K562 (cell line): Measurements from ENCODE around the gene NAA10. TPM values are rescaled to one million over a fixed set of nuclear protein-coding genes. Genes with fewer than 3 reads are reported as not detected.

Source experiments
- DDX20 ChIP-seq: fragments of 450-650 bp; IDR thresholded peaks from 2 replicates; pipeline ENCODE4 v1.6.1; 2016; ENCODE audit warnings: missing genetic modification characterization, low read depth, mild to moderate bottlenecking, missing compliant biosample characterization, moderate library complexity
- GATAD2B ChIP-seq: fragments of 450-650 bp; IDR thresholded peaks from 2 replicates; pipeline ENCODE4 v1.6.1; 2017; ENCODE audit warnings: mild to moderate bottlenecking, borderline replicate concordance
- PHF20 ChIP-seq: fragments of 450-650 bp; IDR thresholded peaks from 2 replicates; pipeline ENCODE4 v1.6.1; 2018; ENCODE audit not compliant: partially characterized antibody
- ZFPM2 ChIP-seq: fragments of 250-450 bp; sonication (Bioruptor Pico); IDR thresholded peaks from 2 replicates; pipeline ENCODE4 v1.5.1; 2022; ENCODE audit warnings: mild to moderate bottlenecking
- ZNF507 ChIP-seq: conservative IDR thresholded peaks from 2 replicates; pipeline ENCODE4 v1.6.1; 2017; ENCODE audit warnings: missing genetic modification characterization, missing compliant biosample characterization
- ZNF561 ChIP-seq: fragments of 450-650 bp; formaldehyde crosslinking; conservative IDR thresholded peaks from 2 replicates; pipeline ENCODE4 v1.4.0; 2020; ENCODE audit warnings: mild to moderate bottlenecking, moderate library complexity
- ZNF766 ChIP-seq: fragments of 200-800 bp; sonication (Bioruptor generic); conservative IDR thresholded peaks from 2 replicates; pipeline ENCODE4 v1.6.1; 2016; ENCODE audit warnings: missing genetic modification characterization, missing compliant biosample characterization
- polyA plus RNA-seq, 8 experiments: library from polyadenylated mRNA; depleted of rRNA in 4 of 8; stranded (reverse) in 5 of 8; unstranded in 3 of 8; fragments of >200 nt; fragmentation: Nextera tagmentation in 2 of 8; fragmentation: Illumina TruSeq in 1 of 8; extraction: Ambion mirVana in 2 of 8; extraction: Trizol in 1 of 8; gene quantifications; 2 replicates each; pipeline versions ENCODE4 v1.2.1 to v1.2.3, GENCODE V29; 2011 to 2014; ENCODE audit warnings: inconsistent platforms in 1 of 8, missing spikeins in 1 of 8
- total RNA-seq, 7 experiments: library from RNA; depleted of rRNA in 6 of 7; stranded (reverse); fragments of >200 nt in 6 of 7; fragmentation: Illumina TruSeq in 2 of 7; extraction: Trizol in 2 of 7; gene quantifications; 2 replicates each; pipeline versions ENCODE4 v1.2.1 to v1.2.3, GENCODE V29; 2011 to 2021; ENCODE audit warnings: low replicate concordance in 1 of 7
- TF ChIP-seq, protein P1 (sequence below), 2 experiments: fragments of 200-800 bp in 1 of 2; sonication (Bioruptor generic) in 1 of 2; sonication (generic) in 1 of 2; formaldehyde crosslinking in 1 of 2; IDR thresholded peaks in 1 of 2; conservative IDR thresholded peaks in 1 of 2; 2 replicates each; pipeline versions ENCODE4 v1.5.0 to v1.6.1; 2016 to 2020; ENCODE audit warnings: missing compliant biosample characterization in 1 of 2, missing genetic modification characterization in 1 of 2, missing genetic modification reagents in 1 of 2
- TF ChIP-seq, protein P2 (sequence below): fragments of 450-650 bp; IDR thresholded peaks from 2 replicates; pipeline ENCODE4 v1.6.1; 2016; ENCODE audit warnings: borderline replicate concordance
- TF ChIP-seq, protein P3 (sequence below): fragments of 450-650 bp; IDR thresholded peaks from 2 replicates; pipeline ENCODE4 v1.6.1; 2016; ENCODE audit warnings: mild to moderate bottlenecking, moderate library complexity

The NAA10 gene
- total and polyA plus RNA-seq, 9 of the 15 experiments (the other 6 are each of a cell fraction or from before 2014, with no cell fraction given) = 11.1 to 250 (median 134) TPM

DNA sequence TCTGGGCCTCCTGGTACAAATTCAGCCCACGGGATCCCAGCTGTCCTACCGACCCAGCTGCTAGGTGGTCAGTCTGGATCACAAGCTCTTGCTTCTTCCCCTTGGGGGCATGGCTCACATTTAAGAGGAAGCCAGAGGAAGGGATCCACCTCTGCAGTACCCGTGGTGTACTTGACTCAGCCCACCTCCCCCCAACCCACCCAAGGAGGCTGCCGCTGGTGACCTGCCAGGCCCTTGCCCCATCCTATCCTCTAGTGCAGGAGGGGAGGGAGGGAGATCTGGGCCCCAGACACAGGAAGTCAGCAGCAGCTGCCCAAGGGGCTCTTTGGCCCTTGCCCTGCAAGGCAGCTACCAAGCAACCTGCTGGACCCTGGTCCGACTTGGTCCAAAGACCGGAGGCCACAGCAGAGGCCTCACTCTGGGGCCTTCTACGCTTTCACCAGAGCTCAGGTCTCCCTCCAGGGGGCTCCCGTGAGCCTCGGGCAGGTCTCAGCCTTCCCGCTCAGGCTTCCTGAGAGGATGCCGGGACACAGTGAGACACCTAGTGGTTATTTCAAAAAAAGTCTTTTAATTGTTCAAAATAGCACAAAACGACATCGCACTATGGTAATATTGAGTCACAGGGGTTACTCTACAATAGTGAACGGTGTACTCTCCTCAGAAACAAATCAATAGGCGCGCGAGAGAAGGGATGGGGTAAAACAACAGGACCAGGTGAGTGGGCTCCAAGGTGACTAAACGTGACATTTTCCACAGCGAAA is 12.4 kb upstream of the NAA10 start (continued):
- TF ChIP-seq DDX20 (tag) (no peak), ZFPM2 (CRISPR knock-in tag) (no peak), ZNF766 (CRISPR knock-in tag) (peak; percentile 31; the same call in 1 of the 2 replicates), PHF20 (no peak), ZNF561 (no peak), GATAD2B (no peak), ZNF507 (tag) (no peak)
- TF ChIP-seq, protein P1, sequence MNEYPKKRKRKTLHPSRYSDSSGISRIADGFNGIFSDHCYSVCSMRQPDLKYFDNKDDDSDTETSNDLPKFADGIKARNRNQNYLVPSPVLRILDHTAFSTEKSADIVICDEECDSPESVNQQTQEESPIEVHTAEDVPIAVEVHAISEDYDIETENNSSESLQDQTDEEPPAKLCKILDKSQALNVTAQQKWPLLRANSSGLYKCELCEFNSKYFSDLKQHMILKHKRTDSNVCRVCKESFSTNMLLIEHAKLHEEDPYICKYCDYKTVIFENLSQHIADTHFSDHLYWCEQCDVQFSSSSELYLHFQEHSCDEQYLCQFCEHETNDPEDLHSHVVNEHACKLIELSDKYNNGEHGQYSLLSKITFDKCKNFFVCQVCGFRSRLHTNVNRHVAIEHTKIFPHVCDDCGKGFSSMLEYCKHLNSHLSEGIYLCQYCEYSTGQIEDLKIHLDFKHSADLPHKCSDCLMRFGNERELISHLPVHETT (CRISPR knock-in tag; conservative IDR thresholded peaks at IDR 0.05 in 1 of 2, IDR thresholded peaks at IDR 0.05 in 1 of 2) = no peak
- TF ChIP-seq, protein P2, sequence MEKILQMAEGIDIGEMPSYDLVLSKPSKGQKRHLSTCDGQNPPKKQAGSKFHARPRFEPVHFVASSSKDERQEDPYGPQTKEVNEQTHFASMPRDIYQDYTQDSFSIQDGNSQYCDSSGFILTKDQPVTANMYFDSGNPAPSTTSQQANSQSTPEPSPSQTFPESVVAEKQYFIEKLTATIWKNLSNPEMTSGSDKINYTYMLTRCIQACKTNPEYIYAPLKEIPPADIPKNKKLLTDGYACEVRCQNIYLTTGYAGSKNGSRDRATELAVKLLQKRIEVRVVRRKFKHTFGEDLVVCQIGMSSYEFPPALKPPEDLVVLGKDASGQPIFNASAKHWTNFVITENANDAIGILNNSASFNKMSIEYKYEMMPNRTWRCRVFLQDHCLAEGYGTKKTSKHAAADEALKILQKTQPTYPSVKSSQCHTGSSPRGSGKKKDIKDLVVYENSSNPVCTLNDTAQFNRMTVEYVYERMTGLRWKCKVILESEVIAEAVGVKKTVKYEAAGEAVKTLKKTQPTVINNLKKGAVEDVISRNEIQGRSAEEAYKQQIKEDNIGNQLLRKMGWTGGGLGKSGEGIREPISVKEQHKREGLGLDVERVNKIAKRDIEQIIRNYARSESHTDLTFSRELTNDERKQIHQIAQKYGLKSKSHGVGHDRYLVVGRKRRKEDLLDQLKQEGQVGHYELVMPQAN = no peak
- TF ChIP-seq, protein P3, sequence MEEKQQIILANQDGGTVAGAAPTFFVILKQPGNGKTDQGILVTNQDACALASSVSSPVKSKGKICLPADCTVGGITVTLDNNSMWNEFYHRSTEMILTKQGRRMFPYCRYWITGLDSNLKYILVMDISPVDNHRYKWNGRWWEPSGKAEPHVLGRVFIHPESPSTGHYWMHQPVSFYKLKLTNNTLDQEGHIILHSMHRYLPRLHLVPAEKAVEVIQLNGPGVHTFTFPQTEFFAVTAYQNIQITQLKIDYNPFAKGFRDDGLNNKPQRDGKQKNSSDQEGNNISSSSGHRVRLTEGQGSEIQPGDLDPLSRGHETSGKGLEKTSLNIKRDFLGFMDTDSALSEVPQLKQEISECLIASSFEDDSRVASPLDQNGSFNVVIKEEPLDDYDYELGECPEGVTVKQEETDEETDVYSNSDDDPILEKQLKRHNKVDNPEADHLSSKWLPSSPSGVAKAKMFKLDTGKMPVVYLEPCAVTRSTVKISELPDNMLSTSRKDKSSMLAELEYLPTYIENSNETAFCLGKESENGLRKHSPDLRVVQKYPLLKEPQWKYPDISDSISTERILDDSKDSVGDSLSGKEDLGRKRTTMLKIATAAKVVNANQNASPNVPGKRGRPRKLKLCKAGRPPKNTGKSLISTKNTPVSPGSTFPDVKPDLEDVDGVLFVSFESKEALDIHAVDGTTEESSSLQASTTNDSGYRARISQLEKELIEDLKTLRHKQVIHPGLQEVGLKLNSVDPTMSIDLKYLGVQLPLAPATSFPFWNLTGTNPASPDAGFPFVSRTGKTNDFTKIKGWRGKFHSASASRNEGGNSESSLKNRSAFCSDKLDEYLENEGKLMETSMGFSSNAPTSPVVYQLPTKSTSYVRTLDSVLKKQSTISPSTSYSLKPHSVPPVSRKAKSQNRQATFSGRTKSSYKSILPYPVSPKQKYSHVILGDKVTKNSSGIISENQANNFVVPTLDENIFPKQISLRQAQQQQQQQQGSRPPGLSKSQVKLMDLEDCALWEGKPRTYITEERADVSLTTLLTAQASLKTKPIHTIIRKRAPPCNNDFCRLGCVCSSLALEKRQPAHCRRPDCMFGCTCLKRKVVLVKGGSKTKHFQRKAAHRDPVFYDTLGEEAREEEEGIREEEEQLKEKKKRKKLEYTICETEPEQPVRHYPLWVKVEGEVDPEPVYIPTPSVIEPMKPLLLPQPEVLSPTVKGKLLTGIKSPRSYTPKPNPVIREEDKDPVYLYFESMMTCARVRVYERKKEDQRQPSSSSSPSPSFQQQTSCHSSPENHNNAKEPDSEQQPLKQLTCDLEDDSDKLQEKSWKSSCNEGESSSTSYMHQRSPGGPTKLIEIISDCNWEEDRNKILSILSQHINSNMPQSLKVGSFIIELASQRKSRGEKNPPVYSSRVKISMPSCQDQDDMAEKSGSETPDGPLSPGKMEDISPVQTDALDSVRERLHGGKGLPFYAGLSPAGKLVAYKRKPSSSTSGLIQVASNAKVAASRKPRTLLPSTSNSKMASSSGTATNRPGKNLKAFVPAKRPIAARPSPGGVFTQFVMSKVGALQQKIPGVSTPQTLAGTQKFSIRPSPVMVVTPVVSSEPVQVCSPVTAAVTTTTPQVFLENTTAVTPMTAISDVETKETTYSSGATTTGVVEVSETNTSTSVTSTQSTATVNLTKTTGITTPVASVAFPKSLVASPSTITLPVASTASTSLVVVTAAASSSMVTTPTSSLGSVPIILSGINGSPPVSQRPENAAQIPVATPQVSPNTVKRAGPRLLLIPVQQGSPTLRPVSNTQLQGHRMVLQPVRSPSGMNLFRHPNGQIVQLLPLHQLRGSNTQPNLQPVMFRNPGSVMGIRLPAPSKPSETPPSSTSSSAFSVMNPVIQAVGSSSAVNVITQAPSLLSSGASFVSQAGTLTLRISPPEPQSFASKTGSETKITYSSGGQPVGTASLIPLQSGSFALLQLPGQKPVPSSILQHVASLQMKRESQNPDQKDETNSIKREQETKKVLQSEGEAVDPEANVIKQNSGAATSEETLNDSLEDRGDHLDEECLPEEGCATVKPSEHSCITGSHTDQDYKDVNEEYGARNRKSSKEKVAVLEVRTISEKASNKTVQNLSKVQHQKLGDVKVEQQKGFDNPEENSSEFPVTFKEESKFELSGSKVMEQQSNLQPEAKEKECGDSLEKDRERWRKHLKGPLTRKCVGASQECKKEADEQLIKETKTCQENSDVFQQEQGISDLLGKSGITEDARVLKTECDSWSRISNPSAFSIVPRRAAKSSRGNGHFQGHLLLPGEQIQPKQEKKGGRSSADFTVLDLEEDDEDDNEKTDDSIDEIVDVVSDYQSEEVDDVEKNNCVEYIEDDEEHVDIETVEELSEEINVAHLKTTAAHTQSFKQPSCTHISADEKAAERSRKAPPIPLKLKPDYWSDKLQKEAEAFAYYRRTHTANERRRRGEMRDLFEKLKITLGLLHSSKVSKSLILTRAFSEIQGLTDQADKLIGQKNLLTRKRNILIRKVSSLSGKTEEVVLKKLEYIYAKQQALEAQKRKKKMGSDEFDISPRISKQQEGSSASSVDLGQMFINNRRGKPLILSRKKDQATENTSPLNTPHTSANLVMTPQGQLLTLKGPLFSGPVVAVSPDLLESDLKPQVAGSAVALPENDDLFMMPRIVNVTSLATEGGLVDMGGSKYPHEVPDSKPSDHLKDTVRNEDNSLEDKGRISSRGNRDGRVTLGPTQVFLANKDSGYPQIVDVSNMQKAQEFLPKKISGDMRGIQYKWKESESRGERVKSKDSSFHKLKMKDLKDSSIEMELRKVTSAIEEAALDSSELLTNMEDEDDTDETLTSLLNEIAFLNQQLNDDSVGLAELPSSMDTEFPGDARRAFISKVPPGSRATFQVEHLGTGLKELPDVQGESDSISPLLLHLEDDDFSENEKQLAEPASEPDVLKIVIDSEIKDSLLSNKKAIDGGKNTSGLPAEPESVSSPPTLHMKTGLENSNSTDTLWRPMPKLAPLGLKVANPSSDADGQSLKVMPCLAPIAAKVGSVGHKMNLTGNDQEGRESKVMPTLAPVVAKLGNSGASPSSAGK = no peak
